ENCODE data around the gene MAP3K7CL.
"Not testable (repeated sequence)": the region's sequence is repeated elsewhere in the genome, so short reads cannot be mapped to it uniquely, and the experiment has no call there.

MAP3K7CL gene

GRCh38 chr21:29135481-29135880 lies 5.0 kb downstream of the MAP3K7CL start:
- DNase-seq: no peak

- no peak for DNase-seq
These were observed 5.6 kb downstream of the MAP3K7CL start for GRCh38 chr21:29136033-29136432.

GRCh38 chr21:29144736-29145353 lies 14.4 kb downstream of the MAP3K7CL start:
- DNase-seq: no peak

GRCh38 chr21:29145354-29145782 lies 14.9 kb downstream of the MAP3K7CL start:
- DNase-seq: no peak

- no peak for DNase-seq
These were observed 15.5 kb downstream of the MAP3K7CL start for GRCh38 chr21:29145852-29146453.

GRCh38 chr21:29146726-29147125 lies 16.3 kb downstream of the MAP3K7CL start:
- DNase-seq: no peak

- DNase-seq: no peak
These were observed 18.1 kb downstream of the MAP3K7CL start for GRCh38 chr21:29148530-29148929.

GRCh38 chr21:29149808-29150425 lies 19.5 kb downstream of the MAP3K7CL start:
- no peak for DNase-seq

GRCh38 chr21:29151931-29152330 lies 21.5 kb downstream of the MAP3K7CL start:
- no peak for DNase-seq

GRCh38 chr21:29152916-29153315 lies 22.5 kb downstream of the MAP3K7CL start:
- no peak for DNase-seq

GRCh38 chr21:29154270-29154669 lies 23.8 kb downstream of the MAP3K7CL start:
- DNase-seq: no peak

GRCh38 chr21:29155118-29155932 lies 24.9 kb downstream of the MAP3K7CL start:
- no peak for DNase-seq

GRCh38 chr21:29155933-29156260 lies 25.5 kb downstream of the MAP3K7CL start:
- no peak for DNase-seq

GRCh38 chr21:29157080-29157479 lies 26.6 kb downstream of the MAP3K7CL start:
- DNase-seq: no peak

GRCh38 chr21:29159842-29160241 lies 29.4 kb downstream of the MAP3K7CL start:
- no peak for DNase-seq

GRCh38 chr21:29162825-29163224 lies 32.4 kb downstream of the MAP3K7CL start:
- not testable (repeated sequence) for DNase-seq

- DNase-seq: no peak
These were observed 33.1 kb downstream of the MAP3K7CL start for GRCh38 chr21:29163341-29164115.

- no peak for DNase-seq
These were observed 34.0 kb downstream of the MAP3K7CL start for GRCh38 chr21:29164323-29164942.

- DNase-seq: no peak
These were observed 35.9 kb downstream of the MAP3K7CL start for GRCh38 chr21:29166323-29166722.

- DNase-seq: no peak
These were observed 36.4 kb downstream of the MAP3K7CL start for GRCh38 chr21:29166853-29167252.

GRCh38 chr21:29167481-29167880 lies 37.0 kb downstream of the MAP3K7CL start:
- not testable (repeated sequence) for DNase-seq

- DNase-seq: no peak
These were observed 38.5 kb downstream of the MAP3K7CL start for GRCh38 chr21:29168891-29169315.
